H9 (cell line): ENCODE data around the gene NPTXR. TPM values are rescaled to one million over a fixed set of nuclear protein-coding genes. Genes with fewer than 3 reads are reported as not detected.

Source experiments
- DNase-seq: peaks from one replicate; pipeline ENCODE4 v3.0.0-alpha.2; 2017
- H2AFZ ChIP-seq: one replicate; pipeline ENCODE4 v1.6.1; 2013; ENCODE audit warnings: mild to moderate bottlenecking, low read length, control low read depth, moderate library complexity
- H2AK5ac ChIP-seq: 2 replicates; pipeline ENCODE4 v1.6.1; 2013; ENCODE audit warnings: low read length, control low read depth, mixed read lengths; ENCODE audit not compliant: insufficient read length
- H2BK120ac ChIP-seq: one replicate; pipeline ENCODE4 v1.6.1; 2013; ENCODE audit warnings: low read depth, mild to moderate bottlenecking, low read length, control low read depth, inconsistent platforms; ENCODE audit not compliant: poor library complexity, severe bottlenecking
- H2BK12ac ChIP-seq: 2 replicates; pipeline ENCODE4 v1.6.1; 2013; ENCODE audit warnings: low read length, control low read depth, mixed read lengths, low read depth; ENCODE audit not compliant: insufficient read length
- H2BK15ac ChIP-seq: 2 replicates; pipeline ENCODE4 v1.6.1; 2013; ENCODE audit warnings: low read depth, low read length, control low read depth
- H2BK20ac ChIP-seq: one replicate; pipeline ENCODE4 v1.6.1; 2013; ENCODE audit warnings: low read depth, mild to moderate bottlenecking, low read length, control low read depth, inconsistent platforms; ENCODE audit not compliant: poor library complexity, severe bottlenecking
- H2BK5ac ChIP-seq: 2 replicates; pipeline ENCODE4 v1.6.1; 2013; ENCODE audit warnings: low read length, control low read depth, mixed read lengths; ENCODE audit not compliant: insufficient read length
- H3K14ac ChIP-seq: 2 replicates; pipeline ENCODE4 v1.6.1; 2013; ENCODE audit warnings: low read length, control low read depth; ENCODE audit not compliant: insufficient read depth
- H3K18ac ChIP-seq: 2 replicates; pipeline ENCODE4 v1.6.1; 2013; ENCODE audit warnings: low read depth, mild to moderate bottlenecking, mixed read lengths, low read length, control low read depth; ENCODE audit not compliant: insufficient read length
- H3K23ac ChIP-seq: 2 replicates; pipeline ENCODE4 v1.6.1; 2013; ENCODE audit warnings: low read length, control low read depth, mixed read lengths, low read depth; ENCODE audit not compliant: insufficient read length
- H3K23me2 ChIP-seq: 2 replicates; pipeline ENCODE4 v1.6.1; 2013; ENCODE audit warnings: low read depth, mild to moderate bottlenecking, mixed read lengths, low read length, control low read depth; ENCODE audit not compliant: insufficient read length, poor library complexity, severe bottlenecking
- H3K27ac ChIP-seq: 2 replicates; pipeline ENCODE4 v1.5.1; 2013; ENCODE audit warnings: low read length, control low read depth, mixed read lengths, low read depth; ENCODE audit not compliant: insufficient read length
- H3K27me3 ChIP-seq: 2 replicates; pipeline ENCODE4 v1.6.1; 2013; ENCODE audit warnings: low read length, control low read depth, inconsistent platforms; ENCODE audit not compliant: insufficient read depth
- H3K4ac ChIP-seq: 2 replicates; pipeline ENCODE4 v1.6.1; 2013; ENCODE audit warnings: low read depth, mild to moderate bottlenecking, control low read depth, inconsistent platforms, low read length, moderate library complexity
- H3K4me1 ChIP-seq: 2 replicates; pipeline ENCODE4 v1.6.1; 2013; ENCODE audit warnings: low read length, control low read depth, inconsistent platforms; ENCODE audit not compliant: insufficient read depth
- H3K4me2 ChIP-seq: 2 replicates; pipeline ENCODE4 v1.6.1; 2013; ENCODE audit warnings: low read length, control low read depth, mixed read lengths; ENCODE audit not compliant: insufficient read length, insufficient read depth
- H3K56ac ChIP-seq: 2 replicates; pipeline ENCODE4 v1.6.1; 2013; ENCODE audit warnings: low read depth, mild to moderate bottlenecking, mixed read lengths, low read length, control low read depth; ENCODE audit not compliant: insufficient read length
- H3K79me1 ChIP-seq: 2 replicates; pipeline ENCODE4 v1.6.1; 2013; ENCODE audit warnings: low read depth, mild to moderate bottlenecking, moderate library complexity, low read length, control low read depth, inconsistent platforms; ENCODE audit not compliant: insufficient read depth, poor library complexity, severe bottlenecking
- H3K79me2 ChIP-seq: 2 replicates; pipeline ENCODE4 v1.6.1; 2013; ENCODE audit warnings: low read length, control low read depth, inconsistent platforms; ENCODE audit not compliant: insufficient read depth
- H3K9ac ChIP-seq: 2 replicates; pipeline ENCODE4 v1.6.1; 2013; ENCODE audit warnings: low read length, control low read depth, mixed read lengths; ENCODE audit not compliant: insufficient read length; ENCODE audit errors: extremely low read depth
- H3K9me3 ChIP-seq: one replicate; pipeline ENCODE4 v1.6.1; 2013; ENCODE audit warnings: low read depth, low read length, inconsistent platforms; ENCODE audit not compliant: control insufficient read depth
- H3T11ph ChIP-seq: one replicate; pipeline ENCODE4 v1.6.1; 2013; ENCODE audit warnings: mild to moderate bottlenecking, low read length, control low read depth, inconsistent platforms
- H4K20me1 ChIP-seq: one replicate; pipeline ENCODE4 v1.6.1; 2013; ENCODE audit not compliant: control insufficient read depth, insufficient read length, insufficient read depth
- H4K5ac ChIP-seq: 2 replicates; pipeline ENCODE4 v1.6.1; 2013; ENCODE audit warnings: low read depth, mild to moderate bottlenecking, mixed read lengths, low read length, control low read depth; ENCODE audit not compliant: insufficient read length
- H4K8ac ChIP-seq: replicated peaks from 2 replicates; pipeline ENCODE4 v1.6.1; 2013; ENCODE audit warnings: low read length, control low read depth, mixed read lengths, low read depth; ENCODE audit not compliant: insufficient read length
- H4K91ac ChIP-seq: 2 replicates; pipeline ENCODE4 v1.6.1; 2013; ENCODE audit warnings: low read depth, mild to moderate bottlenecking, moderate library complexity, mixed read lengths, low read length, control low read depth; ENCODE audit not compliant: insufficient read length
- H3K27ac Mint-ChIP-seq, 3 experiments: 2 replicates in 2 of 3; 3 replicates in 1 of 3; pipeline ENCODE4 v1.8.0; 2020 to 2021; ENCODE audit warnings: mixed read lengths in 3 of 3, mild to moderate bottlenecking in 1 of 3, moderate library complexity in 1 of 3
- H3K27me3 Mint-ChIP-seq: 2 replicates; pipeline ENCODE4 v1.8.0; 2021; ENCODE audit warnings: low read depth, mild to moderate bottlenecking, moderate library complexity, mixed read lengths
- H3K36me3 Mint-ChIP-seq, 3 experiments: 2 replicates in 2 of 3; 3 replicates in 1 of 3; pipeline ENCODE4 v1.8.0; 2020 to 2021; ENCODE audit warnings: low read depth in 3 of 3, mixed read lengths in 3 of 3; ENCODE audit not compliant: insufficient read depth in 1 of 3
- H3K4me1 Mint-ChIP-seq, 2 experiments: 2 replicates each; pipeline ENCODE4 v1.8.0; 2020; ENCODE audit warnings: mixed read lengths in 2 of 2
- H3K4me3 Mint-ChIP-seq, 2 experiments: 2 replicates in 1 of 2; 3 replicates in 1 of 2; pipeline ENCODE4 v1.8.0; 2020 to 2021; ENCODE audit warnings: mild to moderate bottlenecking in 2 of 2, mixed read lengths in 2 of 2, moderate library complexity in 1 of 2
- H3K9me3 Mint-ChIP-seq, 2 experiments: 2 replicates in 1 of 2; 3 replicates in 1 of 2; pipeline ENCODE4 v1.8.0; 2020; ENCODE audit warnings: mild to moderate bottlenecking in 2 of 2, mixed read lengths in 2 of 2, moderate library complexity in 1 of 2
- WGBS: extraction: QIAGEN DNeasy Blood & Tissue Kit; methylation state at CpG from one replicate; pipeline ENCODE4 v1.1.7; 2013; ENCODE audit warnings: missing lambda C conversion rate, low lambda C conversion rate, mixed read lengths; ENCODE audit not compliant: insufficient read length; ENCODE audit errors: extremely low coverage; 5-methylcytosine and 5-hydroxymethylcytosine counted together
- total RNA-seq: library from RNA; stranded (reverse); gene quantifications from 2 replicates; pipeline ENCODE4 v1.2.1, GENCODE V29; 2021
- TF ChIP-seq, protein P1 (sequence below): fragments of 200-600 bp; sonication (generic); conservative IDR thresholded peaks from 3 replicates; pipeline ENCODE4 v1.8.0; 2021; ENCODE audit warnings: antibody characterized with exemption, mild to moderate bottlenecking

NPTXR gene
- total RNA-seq, 1 experiment from 2014 or later, result 8.1 TPM

DNA sequence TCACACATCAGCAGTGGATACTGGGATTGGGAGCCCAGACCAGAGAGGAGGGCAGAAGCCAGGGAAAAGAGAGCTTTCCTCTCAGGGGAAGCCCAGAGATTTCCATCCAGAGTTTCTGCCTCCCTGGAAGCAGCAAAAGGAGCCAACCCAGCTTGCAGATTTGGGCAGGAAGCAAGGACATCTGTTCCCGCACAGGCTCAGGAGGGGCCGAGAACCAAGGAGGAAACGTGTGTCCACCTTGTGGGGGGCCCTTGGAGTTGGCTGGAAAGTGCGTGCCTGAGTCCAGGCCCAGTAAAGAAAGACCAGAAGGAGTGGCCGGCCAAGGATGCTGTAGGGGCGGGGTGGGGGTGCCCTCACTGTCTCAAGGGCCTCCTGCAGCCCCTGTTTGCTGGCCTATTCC lies 6.0 kb upstream of the NPTXR start:
- Histone ChIP-seq H2BK15ac (no peak overlapping the region), H2BK120ac (no peak overlapping the region), H4K91ac (no peak overlapping the region), H3K14ac (no peak overlapping the region), H3T11ph (no peak overlapping the region), H3K79me2 (no peaks in the 10 kb centered on the region), H3K4me2 (no peak overlapping the region), H3K18ac (no peak overlapping the region), H2BK20ac (no peak overlapping the region), H3K79me1 (no peaks in the 10 kb centered on the region), H3K23me2 (no peaks in the 10 kb centered on the region), H4K20me1 (peaks cover 2% of the 10 kb centered on the region), H3K56ac (no peak overlapping the region), H4K5ac (no peak overlapping the region), H2BK5ac (no peak overlapping the region), H3K27ac (no peak overlapping the region), H3K9me3 (no peaks in the 10 kb centered on the region), H4K8ac (no peak overlapping the region), H3K9ac (no peak overlapping the region), H2BK12ac (no peak overlapping the region), H3K4ac (no peak overlapping the region), H2AFZ (no peak overlapping the region), H3K23ac (no peak overlapping the region), H3K27me3 (peaks cover under 1% of the 10 kb centered on the region; the same call in 1 of the 2 replicates), H2AK5ac (no peak overlapping the region), H3K4me1 (no peaks in the 10 kb centered on the region)
- Mint-ChIP-seq H3K9me3 (no peaks in the 10 kb centered on the region; a peak in 1 of 5 replicates), H3K27me3 (peaks cover 82% of the 10 kb centered on the region), H3K36me3 (no peaks in the 10 kb centered on the region), H3K27ac (no peak overlapping the region), H3K4me3 (no peak overlapping the region), H3K4me1 (peaks cover 10 to 30% of the 10 kb centered on the region in 2 experiments)
- TF ChIP-seq, protein P1, sequence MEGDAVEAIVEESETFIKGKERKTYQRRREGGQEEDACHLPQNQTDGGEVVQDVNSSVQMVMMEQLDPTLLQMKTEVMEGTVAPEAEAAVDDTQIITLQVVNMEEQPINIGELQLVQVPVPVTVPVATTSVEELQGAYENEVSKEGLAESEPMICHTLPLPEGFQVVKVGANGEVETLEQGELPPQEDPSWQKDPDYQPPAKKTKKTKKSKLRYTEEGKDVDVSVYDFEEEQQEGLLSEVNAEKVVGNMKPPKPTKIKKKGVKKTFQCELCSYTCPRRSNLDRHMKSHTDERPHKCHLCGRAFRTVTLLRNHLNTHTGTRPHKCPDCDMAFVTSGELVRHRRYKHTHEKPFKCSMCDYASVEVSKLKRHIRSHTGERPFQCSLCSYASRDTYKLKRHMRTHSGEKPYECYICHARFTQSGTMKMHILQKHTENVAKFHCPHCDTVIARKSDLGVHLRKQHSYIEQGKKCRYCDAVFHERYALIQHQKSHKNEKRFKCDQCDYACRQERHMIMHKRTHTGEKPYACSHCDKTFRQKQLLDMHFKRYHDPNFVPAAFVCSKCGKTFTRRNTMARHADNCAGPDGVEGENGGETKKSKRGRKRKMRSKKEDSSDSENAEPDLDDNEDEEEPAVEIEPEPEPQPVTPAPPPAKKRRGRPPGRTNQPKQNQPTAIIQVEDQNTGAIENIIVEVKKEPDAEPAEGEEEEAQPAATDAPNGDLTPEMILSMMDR, result no peak
- no peak for DNase-seq
- WGBS, result no CpG with 5 or more reads among the region's 6 CpGs
